ENCODE results near the gene ABHD12. TPM values are rescaled to one million over a fixed set of nuclear protein-coding genes. Genes with fewer than 3 reads are reported as not detected.

ABHD12 gene
- total and polyA plus RNA-seq, 12 donors = 17.6 to 95.8 (median 54.1) TPM

- H3K9me3 ChIP-seq (replicated peaks in 1 of 3) = no peaks in the 10 kb centered on the region
- H3K27me3 ChIP-seq = no peaks in the 10 kb centered on the region
- TF ChIP-seq POLR2A (IDR thresholded peaks at IDR 0.05) (no peak), CTCF (IDR thresholded peaks at IDR 0.05) (no peak)
- H3K27ac ChIP-seq = no peak overlapping the region
- no peaks in the 10 kb centered on the region for H3K36me3 ChIP-seq (replicated peaks in 1 of 2)
- DNase-seq = no peak
- no peak overlapping the region for H3K4me3 ChIP-seq
- 86 to 95% (median 91%) methylated on average over 6 of the region's 6 CpGs for WGBS, 4 donors
- H3K4me1 ChIP-seq (replicated peaks in 1 of 2) = no peaks in the 10 kb centered on the region
- intact Hi-C loops (cut with DNase I) = loop anchor here (5.0 to 10.0 kb wide), 6 partner anchors 98 to 403 kb away; partner anchors contain the start of gene APMAP (in 1 of the 2)
Measured at GRCh38 chr20:25394996-25395395, 4.4 kb upstream of the ABHD12 start.

GRCh38 chr20:25394276-25394675 is 3.6 kb upstream of the ABHD12 start:
- 62 to 74% (median 66%) methylated on average over 4 to 5 of the region's 5 CpGs for WGBS, 4 donors

GRCh38 chr20:25389858-25390537 is 637 bp downstream of the ABHD12 start:
- intact Hi-C loops (cut with DNase I) = loop anchor here (10.0 kb wide), 4 partner anchors 95 to 325 kb away; no protein-coding TSS in a partner anchor
- H3K4me1 ChIP-seq (replicated peaks in 1 of 2) = peaks cover 5 to 7% of the 10 kb centered on the region in 2 donors
- peak; percentile 25 to 57 (median 39) for DNase-seq
- peak overlapping the region; percentile 57 to 88 (median 73) for H3K4me3 ChIP-seq
- no peaks in the 10 kb centered on the region for H3K9me3 ChIP-seq (replicated peaks in 1 of 3)
- TF ChIP-seq CTCF (IDR thresholded peaks at IDR 0.05) = no peak
- TF ChIP-seq POLR2A (IDR thresholded peaks at IDR 0.05) = no peak
- H3K27ac ChIP-seq = peak overlapping the region in 4 of 5 donors; percentile 85 to 94 (median 86)
- H3K27me3 ChIP-seq = no peaks in the 10 kb centered on the region
- WGBS, 4 donors = 0 to 1% (median 0%) methylated on average over 14 to 64 of the region's 67 CpGs; no CpG with 5 or more reads in 1 of the 4 donors
- H3K36me3 ChIP-seq (replicated peaks in 1 of 2) = no peaks in the 10 kb centered on the region

More at GRCh38 chr20:25394276-25394675, 3.6 kb upstream of the ABHD12 start:
- TF ChIP-seq POLR2A (IDR thresholded peaks at IDR 0.05) = no peak
- no peak for TF ChIP-seq CTCF (IDR thresholded peaks at IDR 0.05)
- intact Hi-C loops (cut with DNase I) = loop anchor here (10.0 kb wide), 4 partner anchors 99 to 329 kb away; no protein-coding TSS in a partner anchor
- Histone ChIP-seq H3K9me3 (replicated peaks in 1 of 3) (no peaks in the 10 kb centered on the region), H3K27me3 (no peaks in the 10 kb centered on the region), H3K4me1 (replicated peaks in 1 of 2) (peaks cover 4% of the 10 kb centered on the region in 2 donors), H3K36me3 (replicated peaks in 1 of 2) (no peaks in the 10 kb centered on the region), H3K27ac (no peak overlapping the region), H3K4me3 (no peak overlapping the region)
- no peak for DNase-seq

DNA sequence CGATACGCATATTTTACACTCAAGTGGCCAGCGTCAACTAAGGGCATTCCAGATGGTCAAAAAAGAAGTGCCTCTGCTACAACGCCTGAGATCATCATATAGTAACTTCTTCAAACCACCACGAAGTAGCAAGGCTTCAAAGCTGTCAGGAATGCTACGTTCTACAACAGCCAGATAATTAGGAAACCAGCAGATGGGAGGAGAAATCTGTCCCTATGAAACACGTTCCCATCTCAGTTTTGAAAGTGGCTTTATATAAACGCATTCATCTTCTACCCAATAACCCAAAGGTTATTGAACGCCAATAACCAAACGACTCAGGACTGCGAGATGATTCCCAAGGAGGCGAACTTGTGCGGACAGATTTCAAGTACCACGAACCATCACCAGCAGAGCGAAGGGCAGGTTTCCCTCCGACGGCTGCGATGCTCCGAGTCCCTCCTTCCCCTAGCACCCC is 1.2 kb downstream of the ABHD12 start:
- Histone ChIP-seq H3K4me1 (replicated peaks in 1 of 2) (peaks cover 5 to 7% of the 10 kb centered on the region in 2 donors), H3K9me3 (replicated peaks in 1 of 3) (no peaks in the 10 kb centered on the region), H3K4me3 (peak overlapping the region in 3 of 4 donors; percentile 68 to 88 (median 78)), H3K36me3 (replicated peaks in 1 of 2) (no peaks in the 10 kb centered on the region), H3K27ac (peak overlapping the region in 4 of 5 donors; percentile 85 to 94 (median 86)), H3K27me3 (no peaks in the 10 kb centered on the region)
- WGBS, 4 donors = 19 to 33% (median 26%) methylated on average over 12 to 19 of the region's 19 CpGs
- DNase-seq = peak in 2 of 7 donors; percentile 14 to 29
- intact Hi-C loops (cut with DNase I) = no loop called here
- TF ChIP-seq POLR2A (IDR thresholded peaks at IDR 0.05) = no peak
- no peak for TF ChIP-seq CTCF (IDR thresholded peaks at IDR 0.05)
